ENCODE results near the gene TMEM259.

The TMEM259 gene

GRCh38 chr19:982567-983170, 38.3 kb downstream of the TMEM259 start:
- DNase-seq: peak; percentile 74

- DNase-seq: no peak
These were observed 40.6 kb downstream of the TMEM259 start for GRCh38 chr19:980133-980998.

GRCh38 chr19:979318-979741, 41.6 kb downstream of the TMEM259 start:
- DNase-seq: no peak

GRCh38 chr19:977058-977464, 43.9 kb downstream of the TMEM259 start:
- no peak for DNase-seq

GRCh38 chr19:976476-976875, 44.4 kb downstream of the TMEM259 start:
- DNase-seq: no peak

GRCh38 chr19:974564-975257, 46.2 kb downstream of the TMEM259 start:
- DNase-seq: no peak

GRCh38 chr19:973726-974563, 47.0 kb downstream of the TMEM259 start:
- no peak for DNase-seq

GRCh38 chr19:972281-972680, 48.6 kb downstream of the TMEM259 start:
- DNase-seq: no peak

GRCh38 chr19:971795-972194, 49.1 kb downstream of the TMEM259 start:
- no peak for DNase-seq

- no peak for DNase-seq
These were observed 50.2 kb downstream of the TMEM259 start for GRCh38 chr19:970695-971094.

GRCh38 chr19:966485-967088, 54.3 kb downstream of the TMEM259 start:
- no peak for DNase-seq

GRCh38 chr19:964761-965694, 55.9 kb downstream of the TMEM259 start:
- peak; percentile 52 for DNase-seq

- no peak for DNase-seq
These were observed 56.8 kb downstream of the TMEM259 start for GRCh38 chr19:964116-964520.

GRCh38 chr19:963486-963951, 57.4 kb downstream of the TMEM259 start:
- DNase-seq: no peak

- DNase-seq: no peak
These were observed 58.1 kb downstream of the TMEM259 start for GRCh38 chr19:962683-963400.

GRCh38 chr19:961866-962620, 58.9 kb downstream of the TMEM259 start:
- DNase-seq: peak; percentile 93

GRCh38 chr19:960601-960938, 60.4 kb downstream of the TMEM259 start:
- DNase-seq: no peak

- no peak for DNase-seq
These were observed 60.9 kb downstream of the TMEM259 start for GRCh38 chr19:960020-960419.
